BJ (cell line): ENCODE data around the gene PTCH2. TPM values are rescaled to one million over a fixed set of nuclear protein-coding genes. Genes with fewer than 3 reads are reported as not detected.

ENCODE experiments used
- CTCF ChIA-PET: fragments of 350-600 bp; formaldehyde crosslinking; extraction: SDS; loops from one replicate; lab custom pipeline; 2021; ENCODE audit warnings: antibody characterized with exemption, inconsistent platforms; lab: Yijun Ruan, JAX
- POLR2A ChIA-PET: fragments of 300-600 bp; sonication (Branson Sonifier 250); formaldehyde crosslinking; extraction: SDS; loops from one replicate; lab custom pipeline; 2021; ENCODE audit warnings: antibody characterized with exemption; lab: Charles Lee
- DNase-seq: peaks from one replicate; pipeline ENCODE4 v3.0.0-alpha.2; 2011; ENCODE audit warnings: low read depth
- H3K27me3 ChIP-seq: 2 replicates; pipeline ENCODE4 v1.6.0; 2011; ENCODE audit warnings: low read length; ENCODE audit not compliant: control insufficient read depth, insufficient read depth
- H3K36me3 ChIP-seq: 2 replicates; pipeline ENCODE4 v1.5.1; 2011; ENCODE audit warnings: low read length; ENCODE audit not compliant: control insufficient read depth, insufficient read depth
- H3K4me3 ChIP-seq: 2 replicates; pipeline ENCODE4 v1.5.1; 2011; ENCODE audit warnings: low read depth, mild to moderate bottlenecking, control low read depth, low read length
- CTCF ChIP-seq: IDR thresholded peaks from 2 replicates; pipeline ENCODE4 v1.5.1; 2011; ENCODE audit warnings: low read depth, mild to moderate bottlenecking, control low read depth, inconsistent platforms, low read length, moderate library complexity; ENCODE audit not compliant: insufficient read depth
- polyA plus RNA-seq: library from polyadenylated mRNA; depleted of rRNA; stranded (reverse); fragments of >200 nt; gene quantifications from 2 replicates; pipeline ENCODE4 v1.2.3, GENCODE V29; 2011

PTCH2 gene
- polyA plus RNA-seq, 1 experiment: 0.17 TPM

GRCh38 chr1:44786841-44787426 is 56.1 kb downstream of the PTCH2 start:
- no peak for TF ChIP-seq CTCF
- ChIA-PET POLR2A (interaction anchor here (0.7 kb wide), 1 partner anchor 13 kb away, joined by 12 read pairs; no protein-coding TSS in a partner anchor), CTCF (interaction anchor here (0.8 to 3.2 kb wide), 8 partner anchors 9 to 706 kb away, joined by 3 to 11 read pairs (median 4); partner anchors contain the start of genes HECTD3 and PLK3)
- Histone ChIP-seq H3K27me3 (peaks cover 1% of the 10 kb centered on the region; the same call in 1 of the 2 replicates), H3K36me3 (no peaks in the 10 kb centered on the region), H3K4me3 (no peak overlapping the region)
- no peak for DNase-seq

GRCh38 chr1:44786138-44786840 is 56.8 kb downstream of the PTCH2 start:
- peak overlapping the region; percentile 37 for H3K4me3 ChIP-seq
- H3K36me3 ChIP-seq: no peaks in the 10 kb centered on the region; the same call in 1 of the 2 replicates
- ChIA-PET POLR2A (interaction anchor here (0.7 kb wide), 1 partner anchor 14 kb away, joined by 12 read pairs; no protein-coding TSS in a partner anchor), CTCF (interaction anchor here (0.9 to 3.4 kb wide), 10 partner anchors 8 to 707 kb away, joined by 3 to 11 read pairs (median 4); partner anchors contain the start of genes HECTD3 and PLK3)
- peak; percentile 100 for TF ChIP-seq CTCF
- no peak for DNase-seq
- peaks cover 1% of the 10 kb centered on the region; the same call in 1 of the 2 replicates for H3K27me3 ChIP-seq

GRCh38 chr1:44785501-44786137 is 57.4 kb downstream of the PTCH2 start:
- no peak for DNase-seq
- CTCF ChIA-PET: interaction anchor here (0.8 to 3.4 kb wide), 13 partner anchors 7 to 714 kb away, joined by 3 to 11 read pairs (median 4); partner anchors contain the start of genes BTBD19, CCDC163, MMACHC and PLK3
- no peak for TF ChIP-seq CTCF
- Histone ChIP-seq H3K4me3 (no peak overlapping the region; the same call in 1 of the 2 replicates), H3K27me3 (peaks cover 1% of the 10 kb centered on the region; the same call in 1 of the 2 replicates), H3K36me3 (peaks cover 4% of the 10 kb centered on the region)
- POLR2A ChIA-PET: no interaction called here

GRCh38 chr1:44785029-44785380 is 58.0 kb downstream of the PTCH2 start:
- no peak for TF ChIP-seq CTCF
- Histone ChIP-seq H3K36me3 (peaks cover 7% of the 10 kb centered on the region), H3K27me3 (peaks cover 1% of the 10 kb centered on the region; the same call in 1 of the 2 replicates), H3K4me3 (no peak overlapping the region)
- CTCF ChIA-PET: interaction anchor here (0.8 to 3.4 kb wide), 12 partner anchors 8 to 715 kb away, joined by 3 to 10 read pairs (median 4); partner anchors contain the start of genes BTBD19, CCDC163, MMACHC and PLK3
- POLR2A ChIA-PET: no interaction called here
- DNase-seq: no peak
